ENCODE measurements around the gene DIS3.
"Not testable (repeated sequence)": the region's sequence is repeated elsewhere in the genome, so short reads cannot be mapped to it uniquely, and the experiment has no call there.

DIS3 gene

GRCh38 chr13:72781451-72782439, at the start of gene DIS3, which contains the start of gene PIBF1:
DIS3 (minus strand) TSS chr13:72781900; CDS start chr13:72781832, 68 bp downstream.
PIBF1 (plus strand) TSS chr13:72782133; CDS start chr13:72783470, 1,337 bp downstream.
- peak; percentile 96 for DNase-seq

GRCh38 chr13:72823724-72824123, 42.0 kb upstream of the DIS3 start:
- no peak for DNase-seq

GRCh38 chr13:72823081-72823480, 41.4 kb upstream of the DIS3 start:
- no peak for DNase-seq

- no peak for DNase-seq
Measured at GRCh38 chr13:72820898-72821279, 39.2 kb upstream of the DIS3 start.

GRCh38 chr13:72820156-72820897, 38.6 kb upstream of the DIS3 start:
- DNase-seq = no peak

GRCh38 chr13:72808917-72809500, 27.3 kb upstream of the DIS3 start:
- DNase-seq = peak; percentile 13

GRCh38 chr13:72806514-72806913, 24.8 kb upstream of the DIS3 start:
- DNase-seq = not testable (repeated sequence)

- DNase-seq = no peak
Measured at GRCh38 chr13:72805676-72806346, 24.1 kb upstream of the DIS3 start.

GRCh38 chr13:72804301-72804700, 22.6 kb upstream of the DIS3 start:
- no peak for DNase-seq

- DNase-seq = no peak
Measured at GRCh38 chr13:72798817-72799216, 17.1 kb upstream of the DIS3 start.

GRCh38 chr13:72792640-72793039, 10.9 kb upstream of the DIS3 start:
- no peak for DNase-seq

GRCh38 chr13:72788831-72789230, 7.1 kb upstream of the DIS3 start:
- DNase-seq = no peak

GRCh38 chr13:72784679-72785078, 3.0 kb upstream of the DIS3 start:
- not testable (repeated sequence) for DNase-seq

- DNase-seq = peak; percentile 28
Measured at GRCh38 chr13:72782717-72783116, 1.0 kb upstream of the DIS3 start.

GRCh38 chr13:72774019-72774418, 7.7 kb downstream of the DIS3 start:
- DNase-seq = no peak

GRCh38 chr13:72763411-72763810, 18.3 kb downstream of the DIS3 start:
- no peak for DNase-seq

- no peak for DNase-seq
Measured at GRCh38 chr13:72760189-72760588, 21.5 kb downstream of the DIS3 start.

- no peak for DNase-seq
Measured at GRCh38 chr13:72757792-72758535, 23.7 kb downstream of the DIS3 start.

GRCh38 chr13:72754111-72754510, 27.6 kb downstream of the DIS3 start:
- no peak for DNase-seq

GRCh38 chr13:72751220-72751619, 30.5 kb downstream of the DIS3 start:
- DNase-seq = no peak

- no peak for DNase-seq
Measured at GRCh38 chr13:72745260-72745659, 36.4 kb downstream of the DIS3 start.

GRCh38 chr13:72740015-72740414, 41.7 kb downstream of the DIS3 start:
- no peak for DNase-seq

Measured in CD4-positive, alpha-beta T cell treated with Interleukin-12 subunit alpha and Interleukin-12 subunit beta, for 1 hour (primary cell).